Tracheal epithelial cell (primary cell): ENCODE data around the gene CRB2. TPM values are rescaled to one million over a fixed set of nuclear protein-coding genes. Genes with fewer than 3 reads are reported as not detected.

Experiments
- total RNA-seq: library from RNA; depleted of rRNA; stranded (reverse); fragments of >200 nt; gene quantifications from 2 replicates; pipeline ENCODE4 v1.2.1, GENCODE V29; 2014

Gene CRB2
- total RNA-seq = under 0.01 TPM in 1 of 2 replicates, not detected in the other

DNA sequence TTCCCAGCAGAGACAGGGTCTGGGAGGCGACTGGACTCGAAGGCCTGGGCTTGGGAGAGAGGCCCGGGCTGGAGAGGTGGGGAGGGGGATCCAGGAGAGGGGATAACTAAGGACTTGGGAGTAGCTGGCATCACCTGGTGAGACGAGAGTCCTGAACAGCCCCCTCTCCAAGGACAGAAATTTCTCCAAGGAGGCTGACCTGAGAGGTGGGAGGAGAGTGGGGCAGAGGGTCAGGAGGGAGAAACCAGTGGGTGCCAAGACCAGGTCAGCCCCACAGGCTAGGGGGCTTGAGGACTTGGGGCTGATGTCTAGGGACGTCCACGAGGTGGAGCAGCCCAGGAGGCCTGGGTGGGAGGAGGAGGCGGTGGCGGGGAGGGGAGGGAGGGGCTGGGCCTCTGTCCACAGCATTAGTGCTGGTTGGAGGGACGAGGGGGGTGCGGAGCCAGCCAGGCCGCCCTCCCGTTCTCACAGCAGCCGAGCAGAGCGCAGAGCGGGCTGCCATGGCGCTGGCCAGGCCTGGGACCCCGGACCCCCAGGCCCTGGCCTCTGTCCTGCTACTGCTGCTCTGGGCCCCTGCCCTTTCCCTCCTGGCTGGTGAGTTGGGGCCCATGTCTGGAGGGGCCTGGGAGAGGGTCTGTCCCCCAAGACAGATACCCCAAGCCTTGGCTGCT lies at the start of gene CRB2:
Gene CRB2, plus strand, starts transcription at position 437 of the 671 bp plus-strand sequence. Its CDS starts 64 bp downstream, at position 501.

Other genes starting within 250 kb of the CRB2 start
- 14.0 and 15.3 TPM in 2 replicates for gene STRBP, start 87.6 kb upstream of the CRB2 start, total RNA-seq